WI38 (cell line): ENCODE data around the gene GPRASP3.

Experiments used
- H3K4me3 ChIP-seq: 2 replicates; pipeline ENCODE4 v1.5.1; 2011; ENCODE audit warnings: low read depth, mild to moderate bottlenecking, control low read depth, low read length
- CTCF ChIP-seq: IDR thresholded peaks from 2 replicates; pipeline ENCODE4 v1.5.1; 2012; ENCODE audit warnings: low read depth, mild to moderate bottlenecking, control low read depth, low read length

Gene GPRASP3

DNA sequence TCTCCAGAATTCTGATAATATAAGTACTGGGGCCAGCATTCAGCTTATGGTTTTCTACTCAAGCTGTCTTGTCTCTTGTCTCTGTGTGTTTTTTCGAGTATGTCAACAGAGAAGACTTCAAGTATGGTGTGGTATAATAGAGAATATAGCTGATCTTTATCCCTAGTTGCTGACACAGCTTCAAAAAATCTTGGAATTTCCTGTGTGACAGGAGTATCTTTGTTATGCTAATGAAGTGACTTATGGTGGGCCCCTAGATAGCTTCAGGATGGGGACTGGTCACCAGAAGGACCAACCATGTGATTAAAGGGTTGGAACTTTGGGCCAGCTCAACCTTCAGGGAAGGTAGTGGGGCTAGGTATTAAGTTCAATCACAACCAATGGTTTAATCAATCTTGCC is 2.9 kb downstream of the GPRASP3 start:
- H3K4me3 ChIP-seq: no peak overlapping the region
- TF ChIP-seq CTCF: no peak

DNA sequence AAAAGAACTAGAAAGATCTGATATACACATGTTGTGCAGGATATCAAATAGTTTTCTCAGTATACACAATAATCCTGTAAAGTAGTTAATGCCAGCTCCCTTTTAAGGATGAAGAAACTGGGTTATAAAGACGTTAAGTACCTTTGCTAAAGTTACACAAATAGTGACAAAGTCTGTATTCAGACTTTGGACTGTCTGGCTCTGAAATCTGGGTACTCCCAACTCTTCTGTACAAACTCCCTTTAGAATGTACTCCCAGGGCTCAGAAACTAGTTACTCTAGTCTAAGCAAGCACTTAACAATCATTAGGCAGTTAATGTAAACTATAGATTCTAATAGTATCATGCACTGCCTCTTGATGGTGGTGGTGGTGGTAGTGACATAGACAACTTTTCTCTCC is 7.2 kb downstream of the GPRASP3 start:
- TF ChIP-seq CTCF: no peak

GRCh38 chrX:102728646-102729045 is 8.1 kb downstream of the GPRASP3 start:
- no peak overlapping the region for H3K4me3 ChIP-seq
- TF ChIP-seq CTCF: no peak

More for the DNA sequence above, 7.2 kb downstream of the GPRASP3 start:
- H3K4me3 ChIP-seq: no peak overlapping the region

DNA sequence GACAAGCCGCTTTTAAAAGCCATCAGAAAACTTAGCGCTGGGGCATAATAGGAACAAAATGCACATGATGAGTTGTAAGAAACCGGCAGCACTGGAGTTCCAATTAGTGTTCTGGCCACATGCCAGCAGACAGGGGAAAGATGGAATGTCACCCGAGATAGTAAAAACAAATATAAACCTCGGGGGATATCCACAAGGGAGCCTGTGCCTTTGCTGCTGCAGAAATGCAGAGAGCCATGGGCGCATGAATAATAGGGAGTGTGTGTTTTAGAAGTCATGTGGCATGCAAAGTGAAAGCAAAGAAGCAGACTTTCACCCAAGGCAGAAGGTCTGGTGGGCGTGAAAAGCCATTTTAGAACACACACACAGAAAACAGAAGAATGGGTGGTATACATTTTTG is 19.1 kb downstream of the GPRASP3 start:
- no peak overlapping the region for H3K4me3 ChIP-seq
- TF ChIP-seq CTCF: no peak

DNA sequence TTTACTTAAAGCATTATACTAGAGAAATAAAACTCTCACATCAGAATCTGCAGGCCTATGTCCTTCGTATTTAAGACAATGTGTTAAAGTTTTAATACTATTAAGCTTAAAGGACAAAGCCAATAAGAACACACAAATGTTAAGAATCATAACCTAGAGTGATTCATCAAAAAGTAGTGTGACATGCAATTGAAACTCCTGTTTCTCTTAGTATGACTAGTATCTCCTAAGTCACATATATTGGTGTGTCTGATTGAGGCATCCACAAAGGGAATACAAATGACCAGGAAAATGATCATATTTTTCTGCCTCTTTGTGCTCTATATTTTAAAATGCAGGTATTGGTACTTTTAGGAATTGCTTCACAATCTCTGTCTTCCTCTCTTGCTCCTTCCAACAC is 23.8 kb downstream of the GPRASP3 start:
- no peak for TF ChIP-seq CTCF
- no peak overlapping the region for H3K4me3 ChIP-seq

GRCh38 chrX:102745513-102745856 is 24.9 kb downstream of the GPRASP3 start:
- H3K4me3 ChIP-seq: no peak overlapping the region; the same call in 1 of the 2 replicates

More at GRCh38 chrX:102745513-102745856, 24.9 kb downstream of the GPRASP3 start:
- no peak for TF ChIP-seq CTCF
